ENCODE results near the gene NPAT.

DNA sequence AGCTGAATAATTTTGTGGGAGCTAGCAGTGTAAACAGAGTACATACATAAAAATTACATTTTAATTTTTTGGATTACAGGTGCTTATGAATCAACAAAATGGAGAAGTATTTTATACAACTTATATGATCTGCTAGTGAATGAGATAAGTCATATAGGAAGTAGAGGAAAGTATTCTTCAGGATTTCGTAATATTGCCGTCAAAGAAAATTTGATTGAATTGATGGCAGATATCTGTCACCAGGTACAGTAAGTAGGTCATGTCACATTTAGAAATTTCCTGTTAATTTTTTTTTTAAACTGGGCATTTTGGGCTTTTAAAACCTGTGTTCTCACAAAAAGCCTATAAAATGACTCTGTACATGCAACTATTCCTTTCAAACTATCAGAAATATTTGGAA, 24.4 kb upstream of the NPAT start:
- TF ChIP-seq, protein P1, sequence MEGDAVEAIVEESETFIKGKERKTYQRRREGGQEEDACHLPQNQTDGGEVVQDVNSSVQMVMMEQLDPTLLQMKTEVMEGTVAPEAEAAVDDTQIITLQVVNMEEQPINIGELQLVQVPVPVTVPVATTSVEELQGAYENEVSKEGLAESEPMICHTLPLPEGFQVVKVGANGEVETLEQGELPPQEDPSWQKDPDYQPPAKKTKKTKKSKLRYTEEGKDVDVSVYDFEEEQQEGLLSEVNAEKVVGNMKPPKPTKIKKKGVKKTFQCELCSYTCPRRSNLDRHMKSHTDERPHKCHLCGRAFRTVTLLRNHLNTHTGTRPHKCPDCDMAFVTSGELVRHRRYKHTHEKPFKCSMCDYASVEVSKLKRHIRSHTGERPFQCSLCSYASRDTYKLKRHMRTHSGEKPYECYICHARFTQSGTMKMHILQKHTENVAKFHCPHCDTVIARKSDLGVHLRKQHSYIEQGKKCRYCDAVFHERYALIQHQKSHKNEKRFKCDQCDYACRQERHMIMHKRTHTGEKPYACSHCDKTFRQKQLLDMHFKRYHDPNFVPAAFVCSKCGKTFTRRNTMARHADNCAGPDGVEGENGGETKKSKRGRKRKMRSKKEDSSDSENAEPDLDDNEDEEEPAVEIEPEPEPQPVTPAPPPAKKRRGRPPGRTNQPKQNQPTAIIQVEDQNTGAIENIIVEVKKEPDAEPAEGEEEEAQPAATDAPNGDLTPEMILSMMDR (IDR thresholded peaks at IDR 0.05), result no peak
- no peak for TF ChIP-seq POLR2A (IDR thresholded peaks at IDR 0.05)

Measured in breast epithelium (tissue), 3 donors.